Peyer's patch (tissue), 4 donors: ENCODE measurements around the gene LAMC3.

Source experiments
- POLR2A ChIP-seq, 2 donors: fragments of 450-650 bp; IDR thresholded peaks; one replicate each; pipeline ENCODE4 v1.5.1; 2017; ENCODE audit warnings: antibody characterized with exemption in 2 of 2, mild to moderate bottlenecking in 2 of 2, moderate library complexity in 2 of 2
- TF ChIP-seq, protein P1 (sequence below), 6 experiments: fragments of 450-650 bp in 4 of 6; fragments of 200-600 bp in 2 of 6; sonication (generic) in 1 of 6; IDR thresholded peaks; one replicate each; pipeline ENCODE4 v1.5.1; 2017 to 2019; ENCODE audit warnings: antibody characterized with exemption in 6 of 6, mild to moderate bottlenecking in 3 of 6, moderate library complexity in 1 of 6

DNA sequence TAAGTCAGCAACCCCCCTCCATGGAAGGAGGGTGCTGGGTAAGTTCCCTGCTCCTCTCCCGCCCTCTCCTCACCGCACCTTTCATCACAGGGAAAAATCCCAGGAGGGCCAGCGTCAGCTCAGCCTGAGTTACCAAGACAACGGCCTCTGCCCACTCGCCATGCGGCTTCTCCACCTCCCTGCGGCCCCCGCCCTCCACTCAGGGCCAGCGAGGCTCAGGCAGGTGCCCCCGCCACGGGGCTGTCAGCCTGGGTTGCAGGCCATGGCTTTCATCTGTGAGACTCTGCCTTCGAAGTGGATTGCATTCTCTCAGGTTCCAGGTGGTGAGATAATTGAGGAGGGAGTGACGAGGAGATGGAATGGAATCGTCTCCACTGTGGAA is 27.2 kb upstream of the LAMC3 start:
- TF ChIP-seq, protein P1, sequence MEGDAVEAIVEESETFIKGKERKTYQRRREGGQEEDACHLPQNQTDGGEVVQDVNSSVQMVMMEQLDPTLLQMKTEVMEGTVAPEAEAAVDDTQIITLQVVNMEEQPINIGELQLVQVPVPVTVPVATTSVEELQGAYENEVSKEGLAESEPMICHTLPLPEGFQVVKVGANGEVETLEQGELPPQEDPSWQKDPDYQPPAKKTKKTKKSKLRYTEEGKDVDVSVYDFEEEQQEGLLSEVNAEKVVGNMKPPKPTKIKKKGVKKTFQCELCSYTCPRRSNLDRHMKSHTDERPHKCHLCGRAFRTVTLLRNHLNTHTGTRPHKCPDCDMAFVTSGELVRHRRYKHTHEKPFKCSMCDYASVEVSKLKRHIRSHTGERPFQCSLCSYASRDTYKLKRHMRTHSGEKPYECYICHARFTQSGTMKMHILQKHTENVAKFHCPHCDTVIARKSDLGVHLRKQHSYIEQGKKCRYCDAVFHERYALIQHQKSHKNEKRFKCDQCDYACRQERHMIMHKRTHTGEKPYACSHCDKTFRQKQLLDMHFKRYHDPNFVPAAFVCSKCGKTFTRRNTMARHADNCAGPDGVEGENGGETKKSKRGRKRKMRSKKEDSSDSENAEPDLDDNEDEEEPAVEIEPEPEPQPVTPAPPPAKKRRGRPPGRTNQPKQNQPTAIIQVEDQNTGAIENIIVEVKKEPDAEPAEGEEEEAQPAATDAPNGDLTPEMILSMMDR (IDR thresholded peaks at IDR 0.05), result no peak
- TF ChIP-seq POLR2A (IDR thresholded peaks at IDR 0.05), result no peak
